ENCODE measurements around the gene BHLHE23. TPM values are rescaled to one million over a fixed set of nuclear protein-coding genes. Genes with fewer than 3 reads are reported as not detected.

Gene BHLHE23
- total RNA-seq, 3 donors from 2014 or later (not counting 1 experiment from before 2014, with no cell fraction given), result not detected

- H3K4me3 ChIP-seq (ENCODE audit: low read length), result no peak overlapping the region
- peaks cover 9% of the 10 kb centered on the region for H3K27me3 ChIP-seq (ENCODE audit: control insufficient read depth, insufficient read depth, low read length)
- ATAC-seq (peak in 1 of 3 donors; percentile 42), DNase-seq (no peak)
- peaks cover 11% of the 10 kb centered on the region for H3K4me1 ChIP-seq (ENCODE audit: control insufficient read depth, insufficient read depth, low read length)
- Mint-ChIP-seq H3K4me3 (no peak overlapping the region), H3K36me3 (no peaks in the 10 kb centered on the region), H3K9me3 (no peaks in the 10 kb centered on the region), H3K27me3 (ENCODE audit: low read depth in 2 of 2) (peaks cover 45 to 48% of the 10 kb centered on the region in 2 donors), H3K4me1 (peaks cover 6 to 8% of the 10 kb centered on the region in 2 donors), H3K27ac (no peak overlapping the region)
- H3K36me3 ChIP-seq (ENCODE audit: control insufficient read depth, insufficient read depth, low read length), result no peaks in the 10 kb centered on the region
- WGBS (ENCODE audit: insufficient coverage), result 73% methylated on average over 5 of the region's 5 CpGs
- no peaks in the 10 kb centered on the region for H3K9me3 ChIP-seq (ENCODE audit: control insufficient read depth, insufficient read depth, low read length)
- no peak overlapping the region for H3K27ac ChIP-seq (ENCODE audit: low read length)
- TF ChIP-seq, protein P1, sequence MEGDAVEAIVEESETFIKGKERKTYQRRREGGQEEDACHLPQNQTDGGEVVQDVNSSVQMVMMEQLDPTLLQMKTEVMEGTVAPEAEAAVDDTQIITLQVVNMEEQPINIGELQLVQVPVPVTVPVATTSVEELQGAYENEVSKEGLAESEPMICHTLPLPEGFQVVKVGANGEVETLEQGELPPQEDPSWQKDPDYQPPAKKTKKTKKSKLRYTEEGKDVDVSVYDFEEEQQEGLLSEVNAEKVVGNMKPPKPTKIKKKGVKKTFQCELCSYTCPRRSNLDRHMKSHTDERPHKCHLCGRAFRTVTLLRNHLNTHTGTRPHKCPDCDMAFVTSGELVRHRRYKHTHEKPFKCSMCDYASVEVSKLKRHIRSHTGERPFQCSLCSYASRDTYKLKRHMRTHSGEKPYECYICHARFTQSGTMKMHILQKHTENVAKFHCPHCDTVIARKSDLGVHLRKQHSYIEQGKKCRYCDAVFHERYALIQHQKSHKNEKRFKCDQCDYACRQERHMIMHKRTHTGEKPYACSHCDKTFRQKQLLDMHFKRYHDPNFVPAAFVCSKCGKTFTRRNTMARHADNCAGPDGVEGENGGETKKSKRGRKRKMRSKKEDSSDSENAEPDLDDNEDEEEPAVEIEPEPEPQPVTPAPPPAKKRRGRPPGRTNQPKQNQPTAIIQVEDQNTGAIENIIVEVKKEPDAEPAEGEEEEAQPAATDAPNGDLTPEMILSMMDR (IDR thresholded peaks at IDR 0.05), result no peak
- intact Hi-C loops (cut with micrococcal nuclease), result no loop called here
Measured at GRCh38 chr20:62998449-62998848, 8.3 kb downstream of the BHLHE23 start.

GRCh38 chr20:62997417-62998035 is 9.2 kb downstream of the BHLHE23 start:
- H3K9me3 Mint-ChIP-seq, result no peaks in the 10 kb centered on the region
- Histone ChIP-seq H3K4me3 (ENCODE audit: low read length) (no peak overlapping the region), H3K4me1 (ENCODE audit: control insufficient read depth, insufficient read depth, low read length) (peaks cover 11% of the 10 kb centered on the region), H3K27me3 (ENCODE audit: control insufficient read depth, insufficient read depth, low read length) (peaks cover 2% of the 10 kb centered on the region), H3K36me3 (ENCODE audit: control insufficient read depth, insufficient read depth, low read length) (no peaks in the 10 kb centered on the region), H3K27ac (ENCODE audit: low read length) (no peak overlapping the region), H3K9me3 (ENCODE audit: control insufficient read depth, insufficient read depth, low read length) (no peaks in the 10 kb centered on the region)
- DNase-seq, result no peak
- no peaks in the 10 kb centered on the region for H3K36me3 Mint-ChIP-seq
- ATAC-seq, result no peak
- no peak overlapping the region for H3K27ac Mint-ChIP-seq
- TF ChIP-seq, protein P1 (IDR thresholded peaks at IDR 0.05), result no peak
- intact Hi-C loops (cut with micrococcal nuclease), result no loop called here
- 30% methylated on average over 20 of the region's 20 CpGs for WGBS (ENCODE audit: insufficient coverage)
- no peak overlapping the region for H3K4me3 Mint-ChIP-seq
- H3K4me1 Mint-ChIP-seq, result peaks cover 6 to 8% of the 10 kb centered on the region in 2 donors
- peaks cover 37 to 40% of the 10 kb centered on the region in 2 donors for H3K27me3 Mint-ChIP-seq (ENCODE audit: low read depth in 2 of 2)

- no peaks in the 10 kb centered on the region for H3K9me3 Mint-ChIP-seq
- intact Hi-C loops (cut with micrococcal nuclease), result no loop called here
- H3K27ac Mint-ChIP-seq, result no peak overlapping the region
- TF ChIP-seq, protein P1 (IDR thresholded peaks at IDR 0.05), result no peak
- H3K27ac ChIP-seq (ENCODE audit: low read length), result no peak overlapping the region
- no peaks in the 10 kb centered on the region for H3K36me3 ChIP-seq (ENCODE audit: control insufficient read depth, insufficient read depth, low read length)
- 91% methylated on average over 14 of the region's 14 CpGs for WGBS (ENCODE audit: insufficient coverage)
- no peaks in the 10 kb centered on the region for H3K27me3 ChIP-seq (ENCODE audit: control insufficient read depth, insufficient read depth, low read length)
- peaks cover 11% of the 10 kb centered on the region for H3K4me1 ChIP-seq (ENCODE audit: control insufficient read depth, insufficient read depth, low read length)
- ATAC-seq (no peak), DNase-seq (no peak)
- H3K4me3 Mint-ChIP-seq, result no peak overlapping the region
- H3K27me3 Mint-ChIP-seq (ENCODE audit: low read depth in 2 of 2), result peaks cover 35 to 40% of the 10 kb centered on the region in 2 donors
- peaks cover 6 to 8% of the 10 kb centered on the region in 2 donors for H3K4me1 Mint-ChIP-seq
- no peaks in the 10 kb centered on the region for H3K36me3 Mint-ChIP-seq
- no peak overlapping the region for H3K4me3 ChIP-seq (ENCODE audit: low read length)
- no peaks in the 10 kb centered on the region for H3K9me3 ChIP-seq (ENCODE audit: control insufficient read depth, insufficient read depth, low read length)
Measured at GRCh38 chr20:62996596-62996982, 10.2 kb downstream of the BHLHE23 start.

All from natural killer cell (primary cell).